Stimulated activated CD8-positive, alpha-beta memory T cell treated with anti-CD3 and anti-CD28 coated beads, Interleukin-15, amount 100 ng/mL, for 24 hours (primary cell): ENCODE data around the gene KMT2C.
A peak's percentile ranks its signal among the peaks of the same experiment; 100 is the strongest.
"Not testable (repeated sequence)": the region's sequence is repeated elsewhere in the genome, so short reads cannot be mapped to it uniquely, and the experiment has no call there.

ENCODE experiments used
- DNase-seq: peaks from one replicate; pipeline ENCODE4 v3.0.0-alpha.2; 2020; ENCODE audit warnings: low read depth

Gene KMT2C

DNA sequence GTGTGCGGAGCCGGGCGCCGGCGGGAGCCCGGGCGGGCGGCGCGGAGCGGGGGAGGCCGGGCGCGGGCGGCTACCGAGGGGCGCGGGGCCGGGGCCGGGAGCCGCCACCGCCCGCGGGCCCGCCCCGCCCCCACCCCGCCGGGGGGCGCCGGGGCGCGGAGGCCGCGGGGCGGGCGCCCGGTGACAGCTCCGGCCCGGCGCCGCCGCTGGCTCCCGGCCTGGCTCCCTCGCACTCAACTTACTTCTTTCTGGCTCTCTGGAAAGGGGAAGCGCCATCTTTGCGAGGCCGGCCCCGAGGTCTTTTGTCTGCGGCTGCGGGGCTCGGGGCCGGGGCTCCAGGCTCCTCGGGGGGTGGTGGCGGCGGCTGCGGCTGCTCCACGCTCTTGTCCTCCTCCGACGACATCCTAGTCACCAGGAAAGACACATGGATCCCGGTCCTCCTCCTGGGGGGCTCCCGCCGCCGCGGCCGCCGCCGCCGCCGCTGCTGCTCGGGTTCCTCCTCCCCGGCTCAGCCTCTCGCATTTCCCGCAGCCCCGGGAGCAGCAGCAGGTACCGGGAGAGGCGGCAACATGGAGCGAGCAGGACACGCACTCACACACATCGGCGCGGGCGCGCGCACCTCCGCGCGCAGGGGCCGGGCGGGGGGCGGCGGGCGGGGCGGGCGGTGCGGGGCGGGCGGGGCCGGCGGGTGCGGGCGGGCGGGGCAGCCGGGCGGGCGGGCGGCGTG lies at the start of gene KMT2C:
Gene KMT2C (minus strand): TSS at position 620 of the 727 bp plus-strand sequence. CDS start 217 bp downstream, at position 403.
- DNase-seq = peak; percentile 26

DNA sequence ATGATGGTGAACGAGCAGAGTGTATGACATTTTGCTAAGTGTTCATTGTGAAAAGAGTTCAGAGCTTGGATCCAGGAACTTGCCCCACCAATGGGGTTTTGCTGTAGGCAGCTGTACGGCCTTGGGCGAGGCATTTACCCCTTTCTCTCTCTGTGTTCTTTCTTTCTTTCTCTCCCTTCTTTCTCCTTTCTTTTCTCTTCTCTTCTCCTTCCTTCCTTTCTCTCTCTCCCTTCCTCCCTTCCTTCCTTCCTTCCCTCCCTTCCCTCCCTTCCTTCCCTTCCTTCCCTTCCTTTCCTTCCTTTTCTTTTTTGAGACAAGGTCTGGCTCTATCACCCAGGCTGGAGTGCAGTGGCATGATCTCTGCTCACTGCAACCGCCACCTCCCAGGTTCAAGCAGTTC lies 45.3 kb upstream of the KMT2C start:
- no peak for DNase-seq

- no peak for DNase-seq
Measured at GRCh38 chr7:152480664-152481063, 44.9 kb upstream of the KMT2C start.

- DNase-seq = no peak
Measured at GRCh38 chr7:152479595-152479994, 43.8 kb upstream of the KMT2C start.

DNA sequence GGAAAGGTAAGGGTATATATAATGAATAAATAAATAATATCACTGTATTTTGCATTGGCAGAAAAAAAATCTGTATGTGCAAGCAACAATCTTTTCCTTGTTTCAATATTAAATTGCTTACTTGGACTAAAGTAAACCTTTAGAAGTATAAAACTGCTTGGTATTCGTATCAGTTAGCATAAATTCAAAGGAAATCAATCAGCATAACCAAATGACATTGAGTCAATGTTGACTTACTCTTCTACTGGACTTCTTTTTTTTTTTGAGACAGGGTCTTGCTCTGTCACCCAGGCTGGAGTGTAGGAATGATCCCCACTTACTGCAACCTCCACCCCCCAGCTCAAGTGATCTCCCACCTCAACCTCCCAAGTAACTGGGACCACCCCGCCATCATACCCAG lies 42.3 kb upstream of the KMT2C start:
- DNase-seq = no peak

- no peak for DNase-seq
Measured at GRCh38 chr7:152477079-152477478, 41.3 kb upstream of the KMT2C start.

GRCh38 chr7:152476551-152476950 lies 40.7 kb upstream of the KMT2C start:
- DNase-seq = no peak

DNA sequence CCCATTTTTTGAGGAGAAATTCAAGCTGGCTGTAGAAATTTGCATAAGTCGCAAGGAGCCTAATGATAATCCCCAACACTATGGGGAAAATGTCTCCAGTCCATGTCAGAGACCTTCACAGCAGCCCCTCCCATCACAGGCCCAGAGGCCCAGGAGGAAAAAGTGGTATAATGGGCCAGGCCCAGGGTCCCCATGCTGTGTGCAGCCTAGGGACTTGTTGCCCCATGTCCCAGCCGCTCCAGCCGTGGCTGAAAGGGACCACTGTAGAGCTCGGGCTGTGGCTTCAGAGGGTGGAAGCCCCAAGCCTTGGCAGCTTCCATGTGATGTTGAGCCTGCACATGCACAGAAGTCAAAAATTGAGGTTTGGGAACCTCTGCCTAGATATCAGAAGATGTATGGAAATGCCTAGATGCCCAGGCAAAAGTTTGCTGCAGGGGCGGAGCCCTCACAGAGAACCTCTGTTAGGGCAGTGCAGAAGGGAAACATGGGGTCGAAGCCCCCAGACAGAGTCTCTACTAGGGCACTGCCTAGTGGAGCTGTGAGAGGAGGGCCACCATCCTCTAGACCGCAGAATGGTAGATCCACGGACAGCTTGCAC lies 35.3 kb upstream of the KMT2C start:
- DNase-seq = not testable (repeated sequence)

DNA sequence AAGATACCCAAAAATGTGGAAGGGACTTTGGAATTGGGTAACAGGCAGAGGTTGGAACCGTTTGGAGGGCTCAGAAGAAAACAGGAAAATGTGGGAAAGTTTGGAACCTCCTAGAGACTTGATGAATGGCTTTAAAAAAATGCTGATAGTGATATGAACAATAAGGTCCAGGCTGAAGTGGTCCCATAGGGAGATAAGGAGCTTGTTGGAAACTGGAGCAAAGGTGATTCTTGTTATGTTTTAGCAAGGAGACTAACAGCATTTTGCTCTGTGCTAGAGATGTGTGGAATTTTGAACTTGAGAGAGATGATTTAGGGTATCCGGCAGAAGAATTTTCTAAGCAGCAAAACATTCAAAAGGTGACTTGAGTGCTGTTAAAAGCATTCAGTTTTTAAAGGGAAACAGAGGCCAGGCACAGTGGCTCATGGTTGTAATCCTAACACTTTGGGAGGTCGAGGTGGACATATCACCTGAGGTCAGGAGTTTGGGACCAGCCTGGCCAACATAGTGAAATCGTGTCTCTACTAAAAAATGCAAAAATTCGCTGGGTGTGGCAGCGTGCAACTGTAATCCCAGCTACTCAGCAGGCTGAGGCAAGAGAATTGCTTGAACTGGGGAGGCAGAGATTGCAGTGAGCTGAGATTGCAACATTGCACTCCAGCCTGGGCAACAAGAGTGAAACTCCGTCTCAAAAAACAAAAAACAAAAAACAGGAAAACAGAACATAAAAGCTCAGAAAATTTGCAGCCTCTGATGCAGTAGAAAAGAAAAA lies 34.6 kb upstream of the KMT2C start:
- DNase-seq = not testable (repeated sequence)

DNA sequence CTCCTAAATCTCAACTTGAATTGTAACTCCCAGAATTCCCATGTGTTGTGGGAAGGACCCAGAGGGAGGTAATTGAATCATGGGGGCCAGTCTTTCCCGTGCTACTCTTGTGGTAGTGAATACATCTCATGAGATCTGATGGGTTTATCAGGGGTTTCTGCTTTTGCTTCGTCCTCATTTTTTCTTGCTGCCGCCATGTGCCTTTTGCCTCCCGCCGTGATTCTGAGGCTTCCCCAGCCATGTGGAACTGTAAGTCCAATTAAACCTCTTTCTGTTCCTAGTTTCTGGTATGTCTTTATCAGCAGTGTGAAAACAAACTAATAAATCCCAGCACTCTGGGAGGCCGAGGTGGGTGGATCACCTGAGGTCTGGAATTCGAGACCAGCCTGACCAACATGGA lies 33.8 kb upstream of the KMT2C start:
- DNase-seq = not testable (repeated sequence)

GRCh38 chr7:152467225-152467624 lies 31.4 kb upstream of the KMT2C start:
- DNase-seq = no peak

- DNase-seq = no peak
Measured at GRCh38 chr7:152465119-152465387, 29.2 kb upstream of the KMT2C start.

DNA sequence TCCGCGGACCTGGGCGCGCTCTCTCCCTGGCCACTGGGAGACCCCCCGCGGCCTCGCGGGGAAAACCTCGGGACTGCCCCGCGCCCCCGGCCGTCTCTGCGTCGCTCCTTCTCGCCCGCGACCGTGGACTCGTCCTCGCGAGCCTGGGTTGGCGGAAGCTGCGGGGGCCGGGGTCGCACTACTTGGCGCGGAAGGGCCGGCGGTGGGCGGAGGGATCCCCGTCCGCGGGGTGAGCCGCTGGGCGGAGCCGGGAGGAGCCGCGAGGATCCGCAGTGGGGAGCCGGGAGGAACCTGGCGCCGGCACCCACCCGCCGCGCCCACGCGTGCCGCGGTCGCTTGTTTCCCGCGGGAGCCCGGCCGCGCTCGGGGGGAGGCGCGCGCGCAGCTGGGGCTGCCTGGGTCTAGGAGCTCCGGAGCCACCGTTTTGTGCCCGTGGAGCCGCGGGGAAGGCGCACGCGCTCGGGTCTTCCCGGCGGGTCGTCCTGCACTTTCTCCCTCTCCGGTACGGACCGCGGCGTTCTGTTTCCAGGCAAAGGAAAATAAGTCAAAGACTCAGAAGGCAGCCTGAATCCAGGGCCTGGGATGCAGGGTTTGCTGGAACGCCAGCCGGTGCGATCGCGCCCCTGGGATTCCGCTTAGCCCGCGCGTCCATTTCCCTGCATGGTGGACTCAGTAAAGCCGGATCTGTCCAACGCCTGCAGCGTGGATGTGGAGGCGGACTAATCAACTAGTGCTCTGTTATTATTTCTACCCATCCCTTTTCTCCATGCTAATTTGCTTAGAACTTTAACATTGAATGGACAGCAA lies 28.7 kb upstream of the KMT2C start:
- DNase-seq = peak; percentile 65

DNA sequence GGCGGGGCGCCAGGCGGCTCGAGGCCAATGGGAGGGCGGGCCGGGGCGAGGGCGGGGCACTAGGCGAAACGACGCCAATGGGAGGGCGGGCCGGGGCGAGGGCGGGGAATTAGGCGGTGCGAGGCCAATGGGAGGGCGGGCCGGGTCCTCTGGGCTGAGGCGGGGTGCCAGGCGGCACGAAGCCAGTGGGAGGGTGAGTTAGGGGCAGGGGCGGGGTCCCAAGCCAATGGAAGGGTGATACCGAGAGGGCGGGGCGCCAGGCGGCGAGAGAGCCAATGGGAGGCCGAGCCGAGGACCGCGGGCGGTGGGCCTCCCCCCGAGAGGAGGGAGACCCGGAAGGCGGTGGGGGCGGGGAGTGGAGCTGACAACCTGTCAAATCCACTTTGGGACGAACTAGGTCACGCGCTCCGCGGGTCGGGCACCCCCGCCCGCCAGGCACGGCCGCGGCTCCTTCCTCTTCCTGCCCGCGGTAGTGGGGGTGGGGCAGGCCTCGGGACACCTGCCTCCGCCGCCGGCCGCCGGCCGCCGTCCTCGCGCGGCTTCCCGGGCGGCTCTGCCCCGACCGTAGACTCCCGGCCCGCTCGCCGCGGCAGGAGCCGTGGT lies 28.0 kb upstream of the KMT2C start:
- peak; percentile 99 for DNase-seq

GRCh38 chr7:152462995-152463708 lies 27.3 kb upstream of the KMT2C start:
- DNase-seq = no peak

- no peak for DNase-seq
Measured at GRCh38 chr7:152459724-152460251, 24.0 kb upstream of the KMT2C start.

- no peak for DNase-seq
Measured at GRCh38 chr7:152451356-152451755, 15.6 kb upstream of the KMT2C start.

- DNase-seq = not testable (repeated sequence)
Measured at GRCh38 chr7:152445386-152446008, 9.7 kb upstream of the KMT2C start.

- DNase-seq = no peak
Measured at GRCh38 chr7:152443586-152443985, 7.8 kb upstream of the KMT2C start.

GRCh38 chr7:152442330-152442835 lies 6.6 kb upstream of the KMT2C start:
- no peak for DNase-seq
